Panc1 (cell line): ENCODE data around the gene TMCO6. TPM values are rescaled to one million over a fixed set of nuclear protein-coding genes. Genes with fewer than 3 reads are reported as not detected.

Experiments used
- ATAC-seq: fragments of 200-7000 bp; cut with Tn5 transposase; 2 replicates; pipeline ENCODE4 v1.9.1; 2020; ENCODE audit warnings: mild to moderate bottlenecking, moderate library complexity
- BruUV-seq: library from RNA; stranded (reverse); fragments of 400-500 nt; replicated peaks from 2 replicates; lab custom pipeline; 2021; lab: Mats Ljungman, UMichigan
- CTCF ChIA-PET: fragments of 300-600 bp; sonication (Branson Sonifier 250); formaldehyde crosslinking; loops from one replicate; lab custom pipeline; 2022; ENCODE audit warnings: antibody characterized with exemption; lab: Charles Lee
- POLR2A ChIA-PET: fragments of 300-600 bp; sonication (Branson Sonifier 250); formaldehyde crosslinking; loops from one replicate; lab custom pipeline; 2022; ENCODE audit warnings: antibody characterized with exemption; lab: Charles Lee
- DNase-seq: peaks from one replicate; pipeline ENCODE4 v3.0.0-alpha.2; 2010; ENCODE audit warnings: low read depth, low spot score
- H3K27ac ChIP-seq: 2 replicates; pipeline ENCODE4 v1.5.1; 2011; ENCODE audit warnings: mild to moderate bottlenecking, low read length, inconsistent platforms
- H3K27me3 ChIP-seq: fragments of 200-500 bp; sonication (Bioruptor generic); 2 replicates; pipeline ENCODE4 v1.6.0; 2014; ENCODE audit warnings: low read length, inconsistent platforms; ENCODE audit not compliant: control insufficient read depth, insufficient read depth
- H3K36me3 ChIP-seq: fragments of 200-500 bp; sonication (Bioruptor generic); 2 replicates; pipeline ENCODE4 v1.5.1; 2014; ENCODE audit warnings: inconsistent platforms, mild to moderate bottlenecking, low read length, moderate library complexity; ENCODE audit not compliant: control insufficient read depth, insufficient read depth
- H3K4me1 ChIP-seq: 2 replicates; pipeline ENCODE4 v1.5.1; 2011; ENCODE audit warnings: inconsistent platforms, mild to moderate bottlenecking, low read length, moderate library complexity; ENCODE audit not compliant: control insufficient read depth, insufficient read depth
- H3K4me3 ChIP-seq, 2 experiments: 2 replicates each; pipeline ENCODE4 v1.5.1; 2011 to 2012; ENCODE audit warnings: low read depth in 2 of 2, low read length in 2 of 2, mild to moderate bottlenecking in 2 of 2, inconsistent platforms in 1 of 2, moderate library complexity in 1 of 2
- H3K9me3 ChIP-seq: fragments of 200-500 bp; sonication (Bioruptor generic); 2 replicates; pipeline ENCODE4 v1.5.1; 2014; ENCODE audit warnings: low read depth, mild to moderate bottlenecking, inconsistent platforms, low read length, moderate library complexity; ENCODE audit not compliant: control insufficient read depth, insufficient read depth
- POLR2AphosphoS5 ChIP-seq: IDR thresholded peaks from 2 replicates; pipeline ENCODE4 v1.6.1; 2012; ENCODE audit warnings: mild to moderate bottlenecking, low read depth, low read length, moderate library complexity
- SIN3A ChIP-seq: IDR thresholded peaks from 2 replicates; pipeline ENCODE4 v1.6.1; 2012; ENCODE audit warnings: low read depth, mild to moderate bottlenecking, low read length, moderate library complexity, borderline replicate concordance; ENCODE audit not compliant: insufficient read depth
- TCF7L2 ChIP-seq: IDR thresholded peaks from 2 replicates; pipeline ENCODE4 v1.6.1; 2011; ENCODE audit warnings: mild to moderate bottlenecking, low read depth, low read length, inconsistent platforms
- in situ Hi-C: cut with HindIII; loops from 2 replicates; pipeline ENCODE4 v1.10.0; 2016; ENCODE audit warnings: low sequenced_read_pairs, low pct_unique_long_range_greater_than_20kb
- intact Hi-C: fragments of 100-400 bp; cut with micrococcal nuclease; formaldehyde crosslinking; loops from one replicate; pipeline ENCODE4 v1.10.0; 2022; ENCODE audit not compliant: unreplicated experiment
- total RNA-seq: library from RNA; stranded (reverse); gene quantifications from one replicate; pipeline ENCODE4 v1.2.1, GENCODE V29; 2021; ENCODE audit not compliant: unreplicated experiment
- TF ChIP-seq, protein P1 (sequence below): fragments of 450-650 bp; IDR thresholded peaks from 2 replicates; pipeline ENCODE4 v1.5.1; 2017; ENCODE audit warnings: mild to moderate bottlenecking
- TF ChIP-seq, protein P2 (sequence below), 2 experiments: IDR thresholded peaks; 2 replicates each; pipeline ENCODE4 v1.6.1; 2011 to 2012; ENCODE audit warnings: low read depth in 2 of 2, control low read depth in 1 of 2, low read length in 1 of 2, mild to moderate bottlenecking in 1 of 2, moderate library complexity in 1 of 2; ENCODE audit not compliant: insufficient read depth in 1 of 2

Gene TMCO6
- total RNA-seq, 1 experiment from 2014 or later: 18.9 TPM

DNA sequence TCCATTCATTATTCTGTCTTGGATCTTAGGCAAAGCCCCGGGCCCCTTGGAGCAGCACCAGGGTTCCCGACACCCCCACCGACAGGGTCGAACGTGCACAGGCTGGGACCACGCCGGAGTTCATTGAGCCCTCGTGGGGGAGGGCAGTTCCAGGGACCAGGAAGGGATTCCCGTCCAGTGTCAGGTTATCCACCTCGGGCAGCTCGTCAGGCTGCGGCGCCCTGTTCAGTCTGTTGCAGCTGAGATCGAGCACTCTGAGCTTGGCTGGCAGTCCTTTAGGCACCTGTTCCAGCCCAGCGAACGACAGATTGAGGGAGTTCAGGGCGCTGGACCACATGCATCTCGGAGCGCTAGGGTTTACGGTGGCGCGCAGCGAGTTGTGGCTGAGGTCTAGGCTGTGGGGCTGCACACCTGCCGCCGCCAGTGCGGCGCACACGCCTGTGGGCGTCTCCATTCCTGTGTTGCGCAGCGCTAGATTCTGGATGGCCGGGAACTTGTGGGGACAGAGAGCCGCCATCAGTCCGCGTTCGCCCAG, 7.4 kb upstream of the TMCO6 start:
- TF ChIP-seq POLR2AphosphoS5: no peak
- TF ChIP-seq TCF7L2: no peak
- TF ChIP-seq SIN3A: no peak
- TF ChIP-seq, protein P1, sequence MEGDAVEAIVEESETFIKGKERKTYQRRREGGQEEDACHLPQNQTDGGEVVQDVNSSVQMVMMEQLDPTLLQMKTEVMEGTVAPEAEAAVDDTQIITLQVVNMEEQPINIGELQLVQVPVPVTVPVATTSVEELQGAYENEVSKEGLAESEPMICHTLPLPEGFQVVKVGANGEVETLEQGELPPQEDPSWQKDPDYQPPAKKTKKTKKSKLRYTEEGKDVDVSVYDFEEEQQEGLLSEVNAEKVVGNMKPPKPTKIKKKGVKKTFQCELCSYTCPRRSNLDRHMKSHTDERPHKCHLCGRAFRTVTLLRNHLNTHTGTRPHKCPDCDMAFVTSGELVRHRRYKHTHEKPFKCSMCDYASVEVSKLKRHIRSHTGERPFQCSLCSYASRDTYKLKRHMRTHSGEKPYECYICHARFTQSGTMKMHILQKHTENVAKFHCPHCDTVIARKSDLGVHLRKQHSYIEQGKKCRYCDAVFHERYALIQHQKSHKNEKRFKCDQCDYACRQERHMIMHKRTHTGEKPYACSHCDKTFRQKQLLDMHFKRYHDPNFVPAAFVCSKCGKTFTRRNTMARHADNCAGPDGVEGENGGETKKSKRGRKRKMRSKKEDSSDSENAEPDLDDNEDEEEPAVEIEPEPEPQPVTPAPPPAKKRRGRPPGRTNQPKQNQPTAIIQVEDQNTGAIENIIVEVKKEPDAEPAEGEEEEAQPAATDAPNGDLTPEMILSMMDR: no peak
- TF ChIP-seq, protein P2, sequence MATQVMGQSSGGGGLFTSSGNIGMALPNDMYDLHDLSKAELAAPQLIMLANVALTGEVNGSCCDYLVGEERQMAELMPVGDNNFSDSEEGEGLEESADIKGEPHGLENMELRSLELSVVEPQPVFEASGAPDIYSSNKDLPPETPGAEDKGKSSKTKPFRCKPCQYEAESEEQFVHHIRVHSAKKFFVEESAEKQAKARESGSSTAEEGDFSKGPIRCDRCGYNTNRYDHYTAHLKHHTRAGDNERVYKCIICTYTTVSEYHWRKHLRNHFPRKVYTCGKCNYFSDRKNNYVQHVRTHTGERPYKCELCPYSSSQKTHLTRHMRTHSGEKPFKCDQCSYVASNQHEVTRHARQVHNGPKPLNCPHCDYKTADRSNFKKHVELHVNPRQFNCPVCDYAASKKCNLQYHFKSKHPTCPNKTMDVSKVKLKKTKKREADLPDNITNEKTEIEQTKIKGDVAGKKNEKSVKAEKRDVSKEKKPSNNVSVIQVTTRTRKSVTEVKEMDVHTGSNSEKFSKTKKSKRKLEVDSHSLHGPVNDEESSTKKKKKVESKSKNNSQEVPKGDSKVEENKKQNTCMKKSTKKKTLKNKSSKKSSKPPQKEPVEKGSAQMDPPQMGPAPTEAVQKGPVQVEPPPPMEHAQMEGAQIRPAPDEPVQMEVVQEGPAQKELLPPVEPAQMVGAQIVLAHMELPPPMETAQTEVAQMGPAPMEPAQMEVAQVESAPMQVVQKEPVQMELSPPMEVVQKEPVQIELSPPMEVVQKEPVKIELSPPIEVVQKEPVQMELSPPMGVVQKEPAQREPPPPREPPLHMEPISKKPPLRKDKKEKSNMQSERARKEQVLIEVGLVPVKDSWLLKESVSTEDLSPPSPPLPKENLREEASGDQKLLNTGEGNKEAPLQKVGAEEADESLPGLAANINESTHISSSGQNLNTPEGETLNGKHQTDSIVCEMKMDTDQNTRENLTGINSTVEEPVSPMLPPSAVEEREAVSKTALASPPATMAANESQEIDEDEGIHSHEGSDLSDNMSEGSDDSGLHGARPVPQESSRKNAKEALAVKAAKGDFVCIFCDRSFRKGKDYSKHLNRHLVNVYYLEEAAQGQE (IDR thresholded peaks at IDR 0.05; ENCODE audit: insufficient read depth in 1 of 2, low read depth in 2 of 2, low read length in 1 of 2): no peak
- H3K4me1 ChIP-seq: peaks cover 8% of the 10 kb centered on the region
- intact Hi-C loops: no loop called here
- H3K27me3 ChIP-seq: no peaks in the 10 kb centered on the region
- ChIA-PET CTCF (no interaction called here), POLR2A (no interaction called here)
- peaks cover 13% of the 10 kb centered on the region; the same call in 1 of the 2 replicates for H3K9me3 ChIP-seq
- no TSS peak for BruUV-seq
- in situ Hi-C loops: no loop called here
- DNase-seq (no peak), ATAC-seq (peak; percentile 33)
- H3K27ac ChIP-seq: no peak overlapping the region
- H3K4me3 ChIP-seq: peak overlapping the region; percentile 41 to 54
- H3K36me3 ChIP-seq: no peaks in the 10 kb centered on the region

GRCh38 chr5:140632366-140633020, 6.8 kb upstream of the TMCO6 start:
- intact Hi-C loops (no loop called here), in situ Hi-C loops (no loop called here)
- CTCF ChIA-PET: interaction anchor here (0.6 to 0.8 kb wide), 3 partner anchors 56 to 417 kb away, joined by 3 to 7 read pairs (median 3); no protein-coding TSS in a partner anchor
- TF ChIP-seq, protein P2 (IDR thresholded peaks at IDR 0.05; ENCODE audit: insufficient read depth in 1 of 2, low read depth in 2 of 2, low read length in 1 of 2): no peak
- TF ChIP-seq SIN3A (no peak), POLR2AphosphoS5 (no peak), TCF7L2 (no peak)
- TF ChIP-seq, protein P1: no peak
- Histone ChIP-seq H3K36me3 (no peaks in the 10 kb centered on the region), H3K4me3 (peak overlapping the region; percentile 41 to 54), H3K27ac (0 out of 2 replicates have a peak overlapping the region, but pooled peaks have one; percentile 41), H3K9me3 (peaks cover 8% of the 10 kb centered on the region; the same call in 1 of the 2 replicates), H3K4me1 (peaks cover 8% of the 10 kb centered on the region), H3K27me3 (no peaks in the 10 kb centered on the region)
- no TSS peak for BruUV-seq
- ATAC-seq: peak; percentile 81
- DNase-seq: no peak
- POLR2A ChIA-PET: no interaction called here
